Measurements from ENCODE around the gene CADPS.

DNA sequence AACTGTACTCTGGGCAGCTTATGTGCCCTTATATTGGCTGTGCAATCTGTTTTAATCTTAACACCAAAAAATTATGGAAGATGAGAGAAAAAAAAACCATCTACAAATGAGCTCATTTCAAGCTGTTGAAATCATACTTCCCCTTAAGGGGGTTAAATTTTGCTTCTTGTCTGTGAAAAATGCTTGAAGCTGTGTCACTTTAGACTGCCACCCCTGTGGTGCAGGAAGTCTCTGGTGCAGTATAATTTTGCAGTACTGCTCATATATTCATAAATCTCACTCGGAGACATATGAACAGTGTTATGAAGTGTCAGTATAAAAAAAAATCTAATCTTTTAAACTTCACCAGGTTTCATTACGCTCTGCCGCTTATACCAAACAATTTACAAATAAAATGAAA is 471.5 kb downstream of the CADPS start:
- no peak for TF ChIP-seq RARB (CRISPR knock-in tag; IDR thresholded peaks at IDR 0.05)
- TF ChIP-seq EP300 (IDR thresholded peaks at IDR 0.05): no peak
- TF ChIP-seq NFE2L2 (conservative IDR thresholded peaks at IDR 0.05; ENCODE audit: low read length): no peak
- TF ChIP-seq CEBPB (IDR thresholded peaks at IDR 0.05): no peak
- no peak for TF ChIP-seq POLR2A (IDR thresholded peaks at IDR 0.05; ENCODE audit: low read length)
- TF ChIP-seq, protein P1, sequence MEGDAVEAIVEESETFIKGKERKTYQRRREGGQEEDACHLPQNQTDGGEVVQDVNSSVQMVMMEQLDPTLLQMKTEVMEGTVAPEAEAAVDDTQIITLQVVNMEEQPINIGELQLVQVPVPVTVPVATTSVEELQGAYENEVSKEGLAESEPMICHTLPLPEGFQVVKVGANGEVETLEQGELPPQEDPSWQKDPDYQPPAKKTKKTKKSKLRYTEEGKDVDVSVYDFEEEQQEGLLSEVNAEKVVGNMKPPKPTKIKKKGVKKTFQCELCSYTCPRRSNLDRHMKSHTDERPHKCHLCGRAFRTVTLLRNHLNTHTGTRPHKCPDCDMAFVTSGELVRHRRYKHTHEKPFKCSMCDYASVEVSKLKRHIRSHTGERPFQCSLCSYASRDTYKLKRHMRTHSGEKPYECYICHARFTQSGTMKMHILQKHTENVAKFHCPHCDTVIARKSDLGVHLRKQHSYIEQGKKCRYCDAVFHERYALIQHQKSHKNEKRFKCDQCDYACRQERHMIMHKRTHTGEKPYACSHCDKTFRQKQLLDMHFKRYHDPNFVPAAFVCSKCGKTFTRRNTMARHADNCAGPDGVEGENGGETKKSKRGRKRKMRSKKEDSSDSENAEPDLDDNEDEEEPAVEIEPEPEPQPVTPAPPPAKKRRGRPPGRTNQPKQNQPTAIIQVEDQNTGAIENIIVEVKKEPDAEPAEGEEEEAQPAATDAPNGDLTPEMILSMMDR (IDR thresholded peaks at IDR 0.05): no peak
- no peak for TF ChIP-seq HOXB13 (CRISPR knock-in tag; IDR thresholded peaks at IDR 0.05; ENCODE audit: low read depth)
- no peak for TF ChIP-seq CBX2 (IDR thresholded peaks at IDR 0.05; ENCODE audit: borderline replicate concordance, low read depth)

Data from A549 (cell line).